T-cell (primary cell): ENCODE results near the gene SSBP4. TPM values are rescaled to one million over a fixed set of nuclear protein-coding genes. Genes with fewer than 3 reads are reported as not detected.

Source experiments
- ATAC-seq, 4 experiments: fragments of 200-7000 bp in 3 of 4; fragments of 150-1000 bp in 1 of 4; cut with Tn5 transposase; replicated peaks in 1 of 4; 1 replicate in 3 of 4; 2 replicates in 1 of 4; pipeline ENCODE4 v1.10.0; 2021; ENCODE audit warnings: moderate library complexity in 3 of 4, mild to moderate bottlenecking in 2 of 4, moderate number of reproducible peaks in 1 of 4
- CTCF ChIA-PET, 2 donors: fragments of 300-600 bp; sonication (Branson Sonifier 250); formaldehyde crosslinking; loops; one replicate each; lab custom pipeline; 2022; ENCODE audit warnings: antibody characterized with exemption in 2 of 2; lab: Charles Lee
- POLR2A ChIA-PET, 2 donors: fragments of 300-600 bp; sonication (Branson Sonifier 250); formaldehyde crosslinking; loops; one replicate each; lab custom pipeline; 2022; ENCODE audit warnings: antibody characterized with exemption in 2 of 2; lab: Charles Lee
- DNase-seq, 35 experiments: peaks; one replicate each; pipeline versions ENCODE4 v3.0.0 to v3.0.0-alpha.2; 2013 to 2023
- H3K27ac ChIP-seq: one replicate; pipeline ENCODE4 v1.5.1; 2013; ENCODE audit warnings: low read length
- H3K27me3 ChIP-seq, 2 experiments: replicated peaks in 1 of 2; 1 replicate in 1 of 2; 2 replicates in 1 of 2; pipeline versions ENCODE4 v1.6.1 to v1.7.0; 2013; ENCODE audit warnings: low read length in 1 of 2, mixed read lengths in 1 of 2; ENCODE audit not compliant: control insufficient read depth in 2 of 2, insufficient read depth in 2 of 2; ENCODE audit errors: extremely low read depth in 1 of 2
- H3K36me3 ChIP-seq, 2 donors: 1 replicate in 1 of 2; 2 replicates in 1 of 2; pipeline versions ENCODE4 v1.6.1 to v1.7.0; 2013; ENCODE audit warnings: low read length in 1 of 2; ENCODE audit not compliant: control insufficient read depth in 2 of 2, insufficient read depth in 1 of 2; ENCODE audit errors: extremely low read depth in 1 of 2
- H3K4me1 ChIP-seq, 2 experiments: 1 replicate in 1 of 2; 2 replicates in 1 of 2; pipeline versions ENCODE4 v1.6.1 to v1.7.0; 2013; ENCODE audit warnings: low read length in 2 of 2, mixed read lengths in 1 of 2; ENCODE audit not compliant: insufficient read depth in 2 of 2, control insufficient read depth in 1 of 2; ENCODE audit errors: extremely low read depth in 1 of 2
- H3K4me3 ChIP-seq, 2 donors: 1 replicate in 1 of 2; 2 replicates in 1 of 2; pipeline versions ENCODE4 v1.5.1 to v1.7.0; 2013; ENCODE audit warnings: mild to moderate bottlenecking in 2 of 2, low read length in 1 of 2, moderate library complexity in 1 of 2; ENCODE audit not compliant: control insufficient read depth in 1 of 2; ENCODE audit errors: extremely low read depth in 1 of 2
- H3K9me3 ChIP-seq: 2 replicates; pipeline ENCODE4 v1.7.0; 2013
- H3K27ac Mint-ChIP-seq, 2 donors: one replicate each; pipeline ENCODE4 v1.8.0; 2020 to 2021; ENCODE audit warnings: mild to moderate bottlenecking in 2 of 2, mixed read lengths in 2 of 2
- H3K27me3 Mint-ChIP-seq, 2 donors: one replicate each; pipeline ENCODE4 v1.8.0; 2021 to 2022; ENCODE audit warnings: mixed read lengths in 2 of 2
- H3K36me3 Mint-ChIP-seq: one replicate; pipeline ENCODE4 v1.8.0; 2021; ENCODE audit warnings: mixed read lengths
- H3K4me1 Mint-ChIP-seq, 3 donors: one replicate each; pipeline ENCODE4 v1.8.0; 2020 to 2022; ENCODE audit warnings: mixed read lengths in 3 of 3, mild to moderate bottlenecking in 1 of 3
- H3K4me3 Mint-ChIP-seq, 3 donors: one replicate each; pipeline ENCODE4 v1.8.0; 2020 to 2022; ENCODE audit warnings: mild to moderate bottlenecking in 3 of 3, mixed read lengths in 3 of 3, moderate library complexity in 3 of 3
- H3K9me3 Mint-ChIP-seq, 3 donors: one replicate each; pipeline ENCODE4 v1.8.0; 2020 to 2022; ENCODE audit warnings: mixed read lengths in 3 of 3
- WGBS: methylation state at CpG from one replicate; pipeline ENCODE4 v1.1.5; 2013; ENCODE audit warnings: missing lambda C conversion rate; ENCODE audit not compliant: insufficient coverage; 5-methylcytosine and 5-hydroxymethylcytosine counted together
- total RNA-seq, 35 experiments: library from RNA in 6 of 35; stranded (reverse) in 6 of 35; fragments of 120-200 nt in 1 of 35; gene quantifications; one replicate each; pipeline versions ENCODE4 v1.2.1 to v1.2.4 and lab custom pipeline; 2013 to 2026

The SSBP4 gene
- total RNA-seq, 5 donors from 2014 or later (not counting 1 experiment from before 2014, with no cell fraction given) = 71.3 to 127 (median 102) TPM

- H3K4me1 Mint-ChIP-seq = peaks cover 30 to 67% (median 53%) of the 10 kb centered on the region in 3 donors
- peaks cover 0 to 79% of the 10 kb centered on the region in 2 experiments for H3K4me1 ChIP-seq
These were observed 54.0 kb downstream of the SSBP4 start for GRCh38 chr19:18473003-18473705.

DNA sequence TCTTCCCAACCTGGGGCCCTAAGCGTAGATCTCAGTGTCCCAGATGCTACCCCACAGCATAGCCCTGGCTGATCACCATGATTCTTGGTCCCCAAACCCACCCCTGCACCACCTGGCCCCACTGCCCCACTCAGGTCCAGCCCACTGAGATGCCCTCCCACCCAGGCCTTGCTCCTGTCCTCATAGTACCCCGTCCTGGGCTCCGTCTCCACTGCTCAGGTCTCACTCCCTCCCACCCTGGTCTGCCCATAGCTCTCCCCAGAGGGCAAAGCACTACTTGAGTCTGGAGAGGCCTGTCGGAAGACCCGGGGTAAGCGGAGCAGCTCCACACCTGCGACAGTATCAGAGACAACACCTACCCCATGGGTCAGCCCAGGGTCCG lies 54.5 kb downstream of the SSBP4 start:
- Histone ChIP-seq H3K9me3 (no peaks in the 10 kb centered on the region), H3K27ac (no peak overlapping the region), H3K27me3 (no peaks in the 10 kb centered on the region), H3K4me1 (peaks cover 0 to 79% of the 10 kb centered on the region in 2 experiments), H3K4me3 (no peak overlapping the region), H3K36me3 (peaks cover 6 to 21% of the 10 kb centered on the region in 2 donors)
- H3K36me3 Mint-ChIP-seq = no peaks in the 10 kb centered on the region
- peak overlapping the region in 1 of 2 donors; percentile 71 for H3K27ac Mint-ChIP-seq
- no peak for DNase-seq
- no peak overlapping the region for H3K4me3 Mint-ChIP-seq
- no peaks in the 10 kb centered on the region for H3K9me3 Mint-ChIP-seq
- 96% methylated on average over 2 of the region's 8 CpGs for WGBS
- CTCF ChIA-PET = interaction anchor here in 1 of 2 donors (0.7 kb wide), 1 partner anchor 11 kb away, joined by 3 read pairs; no protein-coding TSS in a partner anchor
- H3K27me3 Mint-ChIP-seq = no peaks in the 10 kb centered on the region
- POLR2A ChIA-PET = interaction anchor here in 1 of 2 donors (0.6 kb wide), 1 partner anchor 455 kb away, joined by 4 read pairs; no protein-coding TSS in a partner anchor
- peaks cover 33 to 70% (median 57%) of the 10 kb centered on the region in 3 donors for H3K4me1 Mint-ChIP-seq
- ATAC-seq = no peak

More at GRCh38 chr19:18473003-18473705, 54.0 kb downstream of the SSBP4 start:
- ChIA-PET POLR2A (interaction anchor here in 1 of 2 donors (0.6 kb wide), 1 partner anchor 120 kb away, joined by 3 read pairs; no protein-coding TSS in a partner anchor), CTCF (interaction anchor here in 1 of 2 donors (0.7 kb wide), 1 partner anchor 12 kb away, joined by 3 read pairs; no protein-coding TSS in a partner anchor)
- no peaks in the 10 kb centered on the region for H3K36me3 Mint-ChIP-seq
- Histone ChIP-seq H3K27ac (no peak overlapping the region), H3K36me3 (peaks cover 8 to 21% of the 10 kb centered on the region in 2 donors), H3K9me3 (no peaks in the 10 kb centered on the region), H3K27me3 (no peaks in the 10 kb centered on the region), H3K4me3 (no peak overlapping the region)
- WGBS = 92% methylated on average over 8 of the region's 8 CpGs
- H3K27ac Mint-ChIP-seq = peak overlapping the region; percentile 71 to 74
- ATAC-seq = no peak
- H3K27me3 Mint-ChIP-seq = no peaks in the 10 kb centered on the region
- H3K4me3 Mint-ChIP-seq = no peak overlapping the region
- H3K9me3 Mint-ChIP-seq = no peaks in the 10 kb centered on the region
- DNase-seq = no peak

DNA sequence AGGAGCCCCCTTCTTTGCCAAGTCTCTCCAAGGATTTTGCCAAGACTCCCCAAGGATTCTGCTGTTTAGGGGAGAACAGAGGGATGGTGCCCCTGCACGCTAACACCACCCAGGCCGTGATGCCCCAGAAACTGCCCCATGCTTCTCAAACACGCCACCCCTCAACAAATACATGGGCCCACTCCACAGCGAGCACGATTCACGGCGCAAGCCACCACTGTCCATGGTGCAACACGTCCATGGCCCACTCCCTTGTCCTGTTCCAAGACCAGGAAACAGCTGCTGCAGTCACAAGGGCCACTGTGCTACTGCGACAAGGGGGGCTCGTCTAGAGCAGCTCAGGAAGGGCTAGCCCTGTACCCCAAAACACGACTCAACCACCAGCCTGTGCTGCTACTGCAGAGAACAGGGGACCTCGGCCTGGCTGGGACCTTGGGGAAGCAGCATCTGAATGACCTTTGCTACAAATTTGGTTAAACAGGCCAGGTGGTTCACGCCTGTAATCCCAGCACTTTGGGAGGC lies 55.2 kb downstream of the SSBP4 start:
- H3K36me3 ChIP-seq = peaks cover 3 to 18% of the 10 kb centered on the region in 2 donors
- peak overlapping the region; percentile 91 for H3K27ac ChIP-seq
- no peaks in the 10 kb centered on the region for H3K9me3 Mint-ChIP-seq
- peak overlapping the region; percentile 70 to 95 for H3K27ac Mint-ChIP-seq
- H3K27me3 ChIP-seq = no peaks in the 10 kb centered on the region
- H3K36me3 Mint-ChIP-seq = no peaks in the 10 kb centered on the region
- H3K9me3 ChIP-seq = no peaks in the 10 kb centered on the region
- H3K4me3 ChIP-seq = no peak overlapping the region
- H3K27me3 Mint-ChIP-seq = no peaks in the 10 kb centered on the region
- ChIA-PET CTCF (interaction anchor here in 1 of 2 donors (0.5 to 1.2 kb wide), 3 partner anchors 70 to 476 kb away, joined by 3 to 5 read pairs (median 4); no protein-coding TSS in a partner anchor), POLR2A (interaction anchor here (0.6 to 1.8 kb wide), 4 partner anchors 22 to 454 kb away, joined by 3 to 11 read pairs (median 7); no protein-coding TSS in a partner anchor)
- H3K4me1 Mint-ChIP-seq = peaks cover 40 to 75% (median 63%) of the 10 kb centered on the region in 3 donors
- 86% methylated on average over 12 of the region's 13 CpGs for WGBS
- peak overlapping the region in 1 of 3 donors; percentile 23 for H3K4me3 Mint-ChIP-seq
- DNase-seq (no peak), ATAC-seq (no peak)
- peaks cover 0 to 80% of the 10 kb centered on the region in 2 experiments for H3K4me1 ChIP-seq

DNA sequence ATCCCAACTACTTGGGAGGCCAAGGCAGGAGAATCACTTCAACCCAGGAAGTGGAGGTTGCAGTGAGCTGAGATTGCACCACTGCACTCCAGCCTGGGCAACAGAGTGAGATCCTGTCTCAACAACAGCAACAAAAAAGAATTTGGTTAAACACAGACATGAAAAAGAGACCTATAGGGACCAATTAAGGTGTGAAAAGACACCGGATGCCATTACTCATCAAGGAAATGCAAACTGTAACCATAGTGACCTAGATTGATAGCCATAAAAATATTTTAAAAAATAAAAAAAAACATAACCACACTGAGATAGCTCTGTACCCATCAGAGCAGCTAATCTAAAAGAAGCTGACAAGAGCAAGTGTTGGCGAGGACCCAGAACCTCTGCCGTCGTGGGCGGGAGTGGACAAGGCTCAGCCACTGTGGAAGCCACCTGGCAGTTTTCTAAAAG lies 55.8 kb downstream of the SSBP4 start:
- Mint-ChIP-seq H3K9me3 (no peaks in the 10 kb centered on the region), H3K36me3 (no peaks in the 10 kb centered on the region), H3K4me3 (peak overlapping the region in 2 of 3 donors; percentile 42 to 45), H3K27me3 (no peaks in the 10 kb centered on the region), H3K4me1 (peaks cover 47 to 77% (median 66%) of the 10 kb centered on the region in 3 donors), H3K27ac (peak overlapping the region; percentile 70 to 95)
- Histone ChIP-seq H3K27me3 (no peaks in the 10 kb centered on the region), H3K4me3 (no peak overlapping the region), H3K9me3 (no peaks in the 10 kb centered on the region), H3K36me3 (peaks cover 3 to 18% of the 10 kb centered on the region in 2 donors), H3K27ac (peak overlapping the region; percentile 91), H3K4me1 (peaks cover 0 to 80% of the 10 kb centered on the region in 2 experiments)
- ATAC-seq (peak; percentile 38 to 75 (median 64)), DNase-seq (peak in 6 of 35 experiments; percentile 17 to 78 (median 30))
- ChIA-PET POLR2A (interaction anchor here in 1 of 2 donors (0.6 to 1.8 kb wide), 5 partner anchors 21 to 368 kb away, joined by 3 to 11 read pairs (median 4); no protein-coding TSS in a partner anchor), CTCF (interaction anchor here in 1 of 2 donors (0.6 to 1.2 kb wide), 5 partner anchors 21 to 372 kb away, joined by 3 to 5 read pairs (median 3); partner anchors contain the start of gene KXD1)
- WGBS = 20% methylated on average over 1 of the region's 5 CpGs

GRCh38 chr19:18475762-18476331 lies 56.6 kb downstream of the SSBP4 start:
- no peaks in the 10 kb centered on the region for H3K9me3 Mint-ChIP-seq
- H3K4me3 Mint-ChIP-seq = peak overlapping the region in 1 of 3 donors; percentile 45
- H3K27ac ChIP-seq = peak overlapping the region; percentile 91
- WGBS = 84% methylated on average over 14 of the region's 19 CpGs
- H3K4me1 ChIP-seq = peaks cover 0 to 80% of the 10 kb centered on the region in 2 experiments
- no peak overlapping the region for H3K4me3 ChIP-seq
- CTCF ChIA-PET = interaction anchor here (0.5 to 1.2 kb wide), 6 partner anchors 20 to 371 kb away, joined by 3 to 5 read pairs (median 4); partner anchors contain the start of gene KXD1 (in 1 of the 2)
- H3K27ac Mint-ChIP-seq = peak overlapping the region; percentile 70 to 95
- H3K27me3 ChIP-seq = no peaks in the 10 kb centered on the region
- ATAC-seq = no peak
- no peak for DNase-seq
- no peaks in the 10 kb centered on the region for H3K9me3 ChIP-seq
- H3K27me3 Mint-ChIP-seq = no peaks in the 10 kb centered on the region
- POLR2A ChIA-PET = interaction anchor here in 1 of 2 donors (0.6 to 1.8 kb wide), 4 partner anchors 20 to 367 kb away, joined by 3 to 10 read pairs (median 4); no protein-coding TSS in a partner anchor
- no peaks in the 10 kb centered on the region for H3K36me3 Mint-ChIP-seq
- peaks cover 3 to 11% of the 10 kb centered on the region in 2 donors for H3K36me3 ChIP-seq
- H3K4me1 Mint-ChIP-seq = peaks cover 52 to 78% (median 70%) of the 10 kb centered on the region in 3 donors
